OCI-LY7 (cell line): ENCODE data around the gene SEC24D. TPM values are rescaled to one million over a fixed set of nuclear protein-coding genes. Genes with fewer than 3 reads are reported as not detected.

Experiments used
- BruUV-seq: library from RNA; stranded (reverse); fragments of 400-500 nt; replicated peaks from 2 replicates; lab custom pipeline; 2021; lab: Mats Ljungman, UMichigan
- CTCF ChIA-PET: fragments of 300-600 bp; sonication (Branson Sonifier 250); formaldehyde crosslinking; loops from one replicate; lab custom pipeline; 2022; ENCODE audit warnings: antibody characterized with exemption; ENCODE audit not compliant: unreplicated experiment; lab: Charles Lee
- POLR2A ChIA-PET: fragments of 300-600 bp; sonication (Branson Sonifier 250); formaldehyde crosslinking; loops from one replicate; lab custom pipeline; 2022; ENCODE audit warnings: antibody characterized with exemption; lab: Charles Lee
- DNase-seq: peaks from one replicate; pipeline ENCODE4 v3.0.0-alpha.2; 2015; ENCODE audit warnings: low spot score
- H2AFZ ChIP-seq: fragments of 200-600 bp; sonication (generic), shearing (Covaris generic); 2 replicates; pipeline ENCODE4 v1.6.1; 2014; ENCODE audit warnings: mild to moderate bottlenecking, antibody characterized with exemption, low read length, moderate library complexity
- H3K27ac ChIP-seq: fragments of 200-600 bp; sonication (generic); 2 replicates; pipeline ENCODE4 v1.5.1; 2014; ENCODE audit warnings: mixed run types, low read depth, mild to moderate bottlenecking, moderate library complexity, low read length, inconsistent platforms; ENCODE audit not compliant: poor library complexity, severe bottlenecking
- H3K36me3 ChIP-seq: fragments of 200-600 bp; sonication (generic); 2 replicates; pipeline ENCODE4 v1.6.1; 2014; ENCODE audit warnings: mild to moderate bottlenecking, antibody characterized with exemption, low read length, moderate library complexity, mixed read lengths; ENCODE audit not compliant: insufficient read depth
- H3K4me1 ChIP-seq: fragments of 200-600 bp; sonication (generic); 2 replicates; pipeline ENCODE4 v1.5.1; 2014; ENCODE audit warnings: mild to moderate bottlenecking, low read length; ENCODE audit not compliant: insufficient read depth, poor library complexity, severe bottlenecking
- H3K4me2 ChIP-seq: fragments of 200-600 bp; sonication (generic); 2 replicates; pipeline ENCODE4 v1.6.1; 2014; ENCODE audit warnings: mild to moderate bottlenecking, low read length
- H3K4me3 ChIP-seq: fragments of 200-600 bp; sonication (generic); 2 replicates; pipeline ENCODE4 v1.5.1; 2014; ENCODE audit warnings: mild to moderate bottlenecking, low read depth, low read length; ENCODE audit not compliant: poor library complexity, severe bottlenecking
- H3K79me2 ChIP-seq: fragments of 200-600 bp; sonication (generic); 2 replicates; pipeline ENCODE4 v1.6.1; 2016; ENCODE audit warnings: low read depth, mild to moderate bottlenecking, low read length, moderate library complexity, mixed read lengths; ENCODE audit not compliant: insufficient read depth
- H3K9me2 ChIP-seq: fragments of 200-600 bp; sonication (generic); 2 replicates; pipeline ENCODE4 v1.6.1; 2016; ENCODE audit warnings: mild to moderate bottlenecking, low read length, mixed read lengths; ENCODE audit not compliant: insufficient read depth
- H3K9me3 ChIP-seq: fragments of 200-600 bp; sonication (generic); 2 replicates; pipeline ENCODE4 v1.6.1; 2014; ENCODE audit warnings: mild to moderate bottlenecking, mixed run types, low read length, mixed read lengths
- H4K20me1 ChIP-seq: fragments of 200-600 bp; sonication (generic); 2 replicates; pipeline ENCODE4 v1.6.1; 2014; ENCODE audit warnings: mild to moderate bottlenecking, antibody characterized with exemption, low read length, moderate library complexity, mixed read lengths; ENCODE audit not compliant: insufficient read depth
- EZH2phosphoT487 ChIP-seq: fragments of 200-600 bp; sonication (generic); IDR thresholded peaks from 2 replicates; pipeline ENCODE4 v1.6.1; 2018; ENCODE audit warnings: low read depth, borderline replicate concordance, mild to moderate bottlenecking, mixed run types, antibody characterized with exemption, low read length, moderate library complexity, mixed read lengths
- intact Hi-C: fragments of 100-400 bp; cut with micrococcal nuclease; formaldehyde crosslinking; loops from one replicate; pipeline ENCODE4 v1.10.0; 2022; ENCODE audit not compliant: unreplicated experiment
- total RNA-seq, 2 experiments: library from RNA; depleted of rRNA in 1 of 2; stranded (reverse); fragments of >200 nt in 1 of 2; shearing (Covaris generic) in 1 of 2; gene quantifications; 2 replicates each; pipeline ENCODE4 v1.2.3, GENCODE V29; 2014 to 2022
- TF ChIP-seq, protein P1 (sequence below): fragments of 200-600 bp; sonication (generic); conservative IDR thresholded peaks from 2 replicates; pipeline ENCODE4 v1.5.1; 2014; ENCODE audit warnings: mild to moderate bottlenecking, antibody characterized with exemption, low read length, moderate library complexity, mixed read lengths

SEC24D gene
- total RNA-seq, 2 experiments from 2014 or later = 15.1 to 56.1 TPM

DNA sequence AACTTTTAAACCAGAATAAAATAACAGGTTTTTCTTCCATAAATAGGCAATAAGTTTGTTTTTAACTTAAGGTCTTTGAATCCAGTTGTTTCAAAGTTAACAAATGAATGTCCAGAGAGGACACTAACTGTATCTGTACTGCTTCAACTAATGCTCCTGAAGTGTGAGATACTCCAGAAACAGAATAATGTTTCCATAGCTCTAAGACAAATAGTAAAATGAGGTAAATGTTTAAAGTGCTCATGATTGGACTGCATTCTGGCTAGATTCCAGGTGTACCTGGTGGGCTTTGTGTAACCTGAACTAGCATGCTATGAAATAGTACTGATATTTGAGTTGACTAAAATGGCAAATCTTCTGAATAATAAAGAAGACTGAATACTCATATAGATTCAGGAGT, 99.0 kb downstream of the SEC24D start:
- Histone ChIP-seq H3K9me3 (no peaks in the 10 kb centered on the region), H2AFZ (no peak overlapping the region), H3K4me3 (no peak overlapping the region), H4K20me1 (no peaks in the 10 kb centered on the region), H3K4me1 (no peaks in the 10 kb centered on the region), H3K4me2 (no peak overlapping the region), H3K36me3 (peaks cover 70% of the 10 kb centered on the region), H3K27ac (no peak overlapping the region), H3K79me2 (no peaks in the 10 kb centered on the region), H3K9me2 (no peaks in the 10 kb centered on the region)
- intact Hi-C loops = no loop called here
- DNase-seq = no peak
- ChIA-PET CTCF (no interaction called here), POLR2A (interaction anchor here (1.1 kb wide), 1 partner anchor 10 kb away, joined by 6 read pairs; no protein-coding TSS in a partner anchor)
- no peak for TF ChIP-seq EZH2phosphoT487
- TF ChIP-seq, protein P1, sequence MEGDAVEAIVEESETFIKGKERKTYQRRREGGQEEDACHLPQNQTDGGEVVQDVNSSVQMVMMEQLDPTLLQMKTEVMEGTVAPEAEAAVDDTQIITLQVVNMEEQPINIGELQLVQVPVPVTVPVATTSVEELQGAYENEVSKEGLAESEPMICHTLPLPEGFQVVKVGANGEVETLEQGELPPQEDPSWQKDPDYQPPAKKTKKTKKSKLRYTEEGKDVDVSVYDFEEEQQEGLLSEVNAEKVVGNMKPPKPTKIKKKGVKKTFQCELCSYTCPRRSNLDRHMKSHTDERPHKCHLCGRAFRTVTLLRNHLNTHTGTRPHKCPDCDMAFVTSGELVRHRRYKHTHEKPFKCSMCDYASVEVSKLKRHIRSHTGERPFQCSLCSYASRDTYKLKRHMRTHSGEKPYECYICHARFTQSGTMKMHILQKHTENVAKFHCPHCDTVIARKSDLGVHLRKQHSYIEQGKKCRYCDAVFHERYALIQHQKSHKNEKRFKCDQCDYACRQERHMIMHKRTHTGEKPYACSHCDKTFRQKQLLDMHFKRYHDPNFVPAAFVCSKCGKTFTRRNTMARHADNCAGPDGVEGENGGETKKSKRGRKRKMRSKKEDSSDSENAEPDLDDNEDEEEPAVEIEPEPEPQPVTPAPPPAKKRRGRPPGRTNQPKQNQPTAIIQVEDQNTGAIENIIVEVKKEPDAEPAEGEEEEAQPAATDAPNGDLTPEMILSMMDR = no peak
- BruUV-seq = no TSS peak

GRCh38 chr4:118734491-118735205, 101.3 kb downstream of the SEC24D start:
- Histone ChIP-seq H3K9me3 (no peaks in the 10 kb centered on the region), H4K20me1 (no peaks in the 10 kb centered on the region), H3K9me2 (no peaks in the 10 kb centered on the region), H3K27ac (no peak overlapping the region), H3K4me1 (no peaks in the 10 kb centered on the region), H3K79me2 (no peaks in the 10 kb centered on the region), H3K4me3 (no peak overlapping the region), H3K36me3 (peaks cover 80% of the 10 kb centered on the region), H2AFZ (no peak overlapping the region), H3K4me2 (no peak overlapping the region)
- ChIA-PET CTCF (no interaction called here), POLR2A (interaction anchor here (0.6 to 0.8 kb wide), 2 partner anchors 12 to 67 kb away, joined by 4 to 5 read pairs; no protein-coding TSS in a partner anchor)
- TF ChIP-seq, protein P1 = no peak
- no peak for TF ChIP-seq EZH2phosphoT487
- intact Hi-C loops = no loop called here
- no peak for DNase-seq
- BruUV-seq = no TSS peak
